Neutrophil (primary cell): ENCODE results near the gene C1QTNF1.
A peak's percentile ranks its signal among the peaks of the same experiment; 100 is the strongest.

ENCODE experiments used
- H3K27ac ChIP-seq: fragments of 200-600 bp; sonication (generic); 2 replicates; pipeline ENCODE4 v1.5.1; 2016; ENCODE audit warnings: mild to moderate bottlenecking, moderate library complexity
- H3K27me3 ChIP-seq: fragments of 200-600 bp; sonication (generic); 2 replicates; pipeline ENCODE4 v1.6.0; 2016; ENCODE audit warnings: mild to moderate bottlenecking
- H3K36me3 ChIP-seq: fragments of 200-600 bp; sonication (generic); 2 replicates; pipeline ENCODE4 v1.5.1; 2017
- H3K4me1 ChIP-seq, 2 experiments: fragments of 200-600 bp in 1 of 2; sonication (generic) in 1 of 2; 1 replicate in 1 of 2; 2 replicates in 1 of 2; pipeline versions ENCODE4 v1.5.1 to v1.6.1; 2013 to 2016; ENCODE audit warnings: low read depth in 1 of 2, low read length in 1 of 2, mild to moderate bottlenecking in 1 of 2, moderate library complexity in 1 of 2; ENCODE audit not compliant: control insufficient read depth in 1 of 2, insufficient read depth in 1 of 2
- H3K4me3 ChIP-seq, 2 experiments: fragments of 200-600 bp in 1 of 2; sonication (generic) in 1 of 2; 1 replicate in 1 of 2; 2 replicates in 1 of 2; pipeline ENCODE4 v1.5.1; 2013 to 2016; ENCODE audit warnings: low read depth in 1 of 2, low read length in 1 of 2, mild to moderate bottlenecking in 1 of 2, moderate library complexity in 1 of 2
- H3K9me3 ChIP-seq: fragments of 200-600 bp; sonication (generic); 2 replicates; pipeline ENCODE4 v1.5.1; 2016
- CTCF ChIP-seq: fragments of 200-600 bp; sonication (generic); IDR thresholded peaks from 2 replicates; pipeline ENCODE4 v1.5.1; 2016; ENCODE audit warnings: antibody characterized with exemption

The C1QTNF1 gene

GRCh38 chr17:79087428-79088143, 63.6 kb downstream of the C1QTNF1 start:
- peak; percentile 88 for TF ChIP-seq CTCF
- H3K27ac ChIP-seq, result no peak overlapping the region

GRCh38 chr17:79088247-79088996, 64.5 kb downstream of the C1QTNF1 start:
- no peak overlapping the region for H3K27ac ChIP-seq
- no peaks in the 10 kb centered on the region for H3K4me1 ChIP-seq
- H3K27me3 ChIP-seq, result peaks cover 9% of the 10 kb centered on the region
- no peak overlapping the region for H3K4me3 ChIP-seq
- H3K9me3 ChIP-seq, result no peaks in the 10 kb centered on the region
- no peak for TF ChIP-seq CTCF
- H3K36me3 ChIP-seq, result peaks cover 15% of the 10 kb centered on the region

More at GRCh38 chr17:79087428-79088143, 63.6 kb downstream of the C1QTNF1 start:
- Histone ChIP-seq H3K27me3 (peaks cover 1% of the 10 kb centered on the region), H3K4me3 (no peak overlapping the region), H3K36me3 (peaks cover 15% of the 10 kb centered on the region), H3K9me3 (no peaks in the 10 kb centered on the region), H3K4me1 (no peaks in the 10 kb centered on the region)

- Histone ChIP-seq H3K9me3 (no peaks in the 10 kb centered on the region), H3K4me1 (no peaks in the 10 kb centered on the region), H3K27ac (no peak overlapping the region), H3K4me3 (no peak overlapping the region), H3K36me3 (peaks cover 14% of the 10 kb centered on the region), H3K27me3 (peaks cover 15% of the 10 kb centered on the region)
- no peak for TF ChIP-seq CTCF
These were observed 65.0 kb downstream of the C1QTNF1 start for GRCh38 chr17:79088997-79089328.

DNA sequence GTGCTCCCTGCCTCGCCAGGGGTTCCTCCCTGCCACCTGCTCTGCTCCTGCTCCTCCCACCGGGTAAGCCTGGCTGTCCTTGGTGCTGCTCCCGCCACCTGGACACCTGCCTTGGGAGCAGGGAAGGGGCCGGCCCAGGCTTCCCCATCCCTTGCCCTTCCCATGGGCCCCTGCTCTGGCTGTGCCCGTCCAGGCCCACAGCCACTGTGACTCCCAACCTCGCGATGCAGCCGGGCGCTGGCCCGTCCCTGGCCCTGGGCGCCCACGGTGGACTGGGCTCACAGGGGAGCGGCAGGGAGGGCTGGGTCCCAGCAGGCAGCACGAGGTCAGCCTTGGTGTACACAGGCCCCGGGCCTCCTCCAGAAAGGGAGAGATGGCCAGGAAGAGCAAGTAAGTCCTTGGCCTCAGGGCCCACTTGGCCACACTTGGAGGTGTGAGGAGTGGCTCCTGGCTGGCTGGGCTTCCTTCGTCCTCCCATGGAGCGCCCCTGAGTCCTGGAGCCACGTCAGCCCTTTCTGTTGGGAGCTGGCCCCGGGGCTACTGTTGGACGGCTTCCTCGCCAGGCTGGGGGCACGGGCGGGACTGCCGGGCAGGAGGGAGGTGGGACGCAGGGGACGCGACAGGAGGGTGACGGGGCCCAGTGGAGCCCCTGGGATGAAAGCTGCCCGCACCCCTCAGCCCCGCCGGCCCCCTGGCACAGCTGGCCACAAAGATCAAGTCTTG, 65.9 kb downstream of the C1QTNF1 start:
- Histone ChIP-seq H3K36me3 (peaks cover 12% of the 10 kb centered on the region), H3K4me3 (no peak overlapping the region), H3K9me3 (no peaks in the 10 kb centered on the region), H3K27me3 (peaks cover 24% of the 10 kb centered on the region), H3K4me1 (no peaks in the 10 kb centered on the region), H3K27ac (no peak overlapping the region)
- no peak for TF ChIP-seq CTCF

DNA sequence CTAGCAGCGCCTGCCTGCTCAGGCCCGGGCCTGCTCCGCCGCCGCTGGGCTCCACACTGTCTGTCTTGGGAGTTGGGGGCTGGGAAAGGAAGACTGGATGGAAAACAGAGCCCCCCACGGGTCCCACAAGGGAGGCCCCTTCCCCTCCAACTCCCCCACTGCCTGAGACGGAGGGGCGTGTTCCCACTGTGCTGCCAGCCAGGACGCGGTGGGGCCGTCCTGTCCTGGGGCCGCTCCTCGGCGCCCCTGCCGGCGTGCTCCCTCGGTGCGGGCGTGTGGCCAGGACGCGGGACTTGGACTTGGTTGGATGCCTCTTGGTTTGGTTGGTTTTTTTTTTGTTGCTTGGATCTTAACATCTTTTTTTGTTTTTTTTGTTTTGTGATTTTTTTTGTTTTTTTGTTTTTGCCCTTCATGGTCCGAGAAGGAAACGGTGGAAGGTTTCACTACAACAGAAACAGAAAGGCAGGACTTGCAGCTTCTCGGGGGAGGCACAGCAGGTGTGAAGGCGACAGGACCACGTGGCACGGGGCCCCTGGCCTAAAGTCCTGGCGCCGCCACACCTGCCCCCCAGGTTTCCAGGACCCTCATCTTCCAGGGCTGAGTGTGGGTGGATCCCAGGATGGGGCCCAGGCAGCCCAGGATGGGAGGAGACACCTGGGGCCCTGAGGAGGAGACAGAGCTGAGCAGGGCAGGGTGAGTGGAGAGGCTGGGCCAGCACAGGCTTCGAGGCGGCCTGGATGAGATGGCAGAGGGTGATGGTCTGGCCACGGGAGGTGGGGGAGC, 66.7 kb downstream of the C1QTNF1 start:
- H3K4me1 ChIP-seq, result no peaks in the 10 kb centered on the region
- H3K27me3 ChIP-seq, result peaks cover 32% of the 10 kb centered on the region
- H3K4me3 ChIP-seq, result no peak overlapping the region
- H3K9me3 ChIP-seq, result no peaks in the 10 kb centered on the region
- H3K36me3 ChIP-seq, result peaks cover 8% of the 10 kb centered on the region
- TF ChIP-seq CTCF, result no peak
- H3K27ac ChIP-seq, result no peak overlapping the region
